Measurements from ENCODE around the gene SRSF9.

- TF ChIP-seq POLR2A (IDR thresholded peaks at IDR 0.05) (no peak), CTCF (IDR thresholded peaks at IDR 0.05) (peak; percentile 23 to 44 (median 25))
These were observed 2.8 kb downstream of the SRSF9 start for GRCh38 chr12:120466560-120467315.

Measured in uterus (tissue), 2 donors.